Activated CD4-positive, alpha-beta memory T cell treated with anti-CD3 and anti-CD28 coated beads, Interleukin-2, amount 10 ng/mL, durations not matched to agents 7 days and 5 days (primary cell): ENCODE results near the gene CCDC107. TPM values are rescaled to one million over a fixed set of nuclear protein-coding genes. Genes with fewer than 3 reads are reported as not detected.

Experiments used
- CTCF ChIA-PET: fragments of 350-600 bp; sonication (Branson Sonifier 250); formaldehyde crosslinking; loops from one replicate; lab custom pipeline; 2021; ENCODE audit warnings: antibody characterized with exemption, inconsistent platforms; lab: Charles Lee
- POLR2A ChIA-PET: fragments of 350-600 bp; sonication (Branson Sonifier 250); formaldehyde crosslinking; loops from one replicate; lab custom pipeline; 2021; ENCODE audit warnings: antibody characterized with exemption; lab: Charles Lee
- DNase-seq: peaks from one replicate; pipeline ENCODE4 v3.0.0-alpha.2; 2020
- H3K27ac Mint-ChIP-seq: one replicate; pipeline ENCODE4 v1.8.0; 2021; ENCODE audit warnings: mild to moderate bottlenecking, mixed read lengths
- H3K27me3 Mint-ChIP-seq: one replicate; pipeline ENCODE4 v1.8.0; 2021; ENCODE audit warnings: mixed read lengths
- H3K36me3 Mint-ChIP-seq: one replicate; pipeline ENCODE4 v1.8.0; 2021; ENCODE audit warnings: low read depth, mixed read lengths
- H3K4me1 Mint-ChIP-seq: one replicate; pipeline ENCODE4 v1.8.0; 2021; ENCODE audit warnings: mixed read lengths
- H3K4me3 Mint-ChIP-seq: one replicate; pipeline ENCODE4 v1.8.0; 2021; ENCODE audit warnings: mild to moderate bottlenecking, mixed read lengths
- H3K9me3 Mint-ChIP-seq: one replicate; pipeline ENCODE4 v1.8.0; 2021; ENCODE audit warnings: mixed read lengths
- total RNA-seq, 2 experiments: library from RNA; stranded (reverse); gene quantifications; one replicate each; pipeline ENCODE4 v1.2.3, GENCODE V29; 2021

The CCDC107 gene
- total RNA-seq, 2 experiments from 2014 or later, result 36.6 to 37.7 TPM

GRCh38 chr9:35687972-35688557, 30.0 kb downstream of the CCDC107 start:
- POLR2A ChIA-PET, result interaction anchor here (0.9 to 4.6 kb wide), 6 partner anchors 8 to 43 kb away, joined by 3 to 24 read pairs (median 4); partner anchors contain the start of genes ARHGEF39, SIT1 and TLN1
- no peaks in the 10 kb centered on the region for H3K27me3 Mint-ChIP-seq

DNA sequence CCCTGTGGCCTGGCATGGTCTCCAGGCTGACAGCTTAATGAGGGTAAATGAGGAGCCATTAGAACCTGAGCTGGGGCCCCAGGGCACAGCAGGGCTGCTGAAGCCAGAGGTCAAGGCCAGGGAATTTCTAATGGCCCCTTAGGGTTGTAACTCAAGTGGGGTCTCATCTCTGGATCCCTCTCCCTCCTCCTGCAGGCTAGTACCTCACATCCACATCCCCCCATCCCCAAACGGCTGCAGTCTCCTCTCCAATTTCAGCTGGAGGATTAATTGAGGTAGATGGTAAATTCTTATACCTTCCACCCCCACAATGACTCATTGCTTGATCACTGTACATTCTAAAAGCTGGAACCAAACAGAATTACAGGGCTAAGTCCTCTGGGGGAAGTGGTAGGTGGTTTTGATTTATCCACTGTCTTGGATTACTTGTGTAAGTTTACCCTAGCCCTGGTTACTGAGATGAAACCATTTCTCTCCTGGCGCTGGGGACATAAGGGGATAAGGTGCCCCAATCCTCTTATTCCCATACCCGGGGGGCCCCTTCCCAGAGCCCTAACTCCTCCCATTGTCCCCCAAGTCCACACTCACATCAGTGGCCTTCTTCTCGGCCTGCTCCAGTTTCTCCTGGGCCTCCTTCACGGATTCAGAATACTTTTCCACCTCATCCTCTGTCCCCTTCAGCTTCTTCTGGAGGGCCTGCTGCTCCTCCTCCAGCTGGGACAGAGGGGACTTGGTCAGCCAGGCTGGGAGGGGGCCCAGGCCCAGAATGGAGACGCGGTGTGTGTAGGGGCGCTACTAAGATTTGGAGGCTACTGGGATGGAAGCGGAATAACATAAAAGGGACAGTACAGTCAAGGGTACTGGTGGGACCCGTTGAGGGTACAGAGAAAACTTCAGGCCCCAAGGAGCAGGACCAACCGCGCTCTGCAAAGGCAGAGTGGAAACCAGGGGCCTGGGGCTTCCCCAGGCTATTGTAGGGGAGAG, 30.8 kb downstream of the CCDC107 start:
- no peak for DNase-seq
- H3K9me3 Mint-ChIP-seq, result no peaks in the 10 kb centered on the region
- ChIA-PET CTCF (interaction anchor here (0.8 to 2.5 kb wide), 8 partner anchors 8 to 78 kb away, joined by 3 to 21 read pairs (median 5); partner anchors contain the start of genes ARHGEF39, CCDC107 and RMRP), POLR2A (interaction anchor here (0.9 to 4.6 kb wide), 7 partner anchors 8 to 43 kb away, joined by 3 to 24 read pairs (median 4); partner anchors contain the start of genes ARHGEF39, SIT1 and TLN1)
- no peak overlapping the region for H3K27ac Mint-ChIP-seq
- peak overlapping the region; percentile 51 for H3K4me3 Mint-ChIP-seq
- no peaks in the 10 kb centered on the region for H3K36me3 Mint-ChIP-seq
- no peaks in the 10 kb centered on the region for H3K27me3 Mint-ChIP-seq
- peaks cover 24% of the 10 kb centered on the region for H3K4me1 Mint-ChIP-seq

More at GRCh38 chr9:35687972-35688557, 30.0 kb downstream of the CCDC107 start:
- H3K4me1 Mint-ChIP-seq, result peaks cover 24% of the 10 kb centered on the region
- no peak for DNase-seq
- H3K36me3 Mint-ChIP-seq, result no peaks in the 10 kb centered on the region
- no peak overlapping the region for H3K27ac Mint-ChIP-seq
- no peak overlapping the region for H3K4me3 Mint-ChIP-seq
- CTCF ChIA-PET, result interaction anchor here (0.8 to 2.5 kb wide), 8 partner anchors 9 to 84 kb away, joined by 3 to 21 read pairs (median 4); partner anchors contain the start of genes CCDC107 and RMRP
- H3K9me3 Mint-ChIP-seq, result no peaks in the 10 kb centered on the region

DNA sequence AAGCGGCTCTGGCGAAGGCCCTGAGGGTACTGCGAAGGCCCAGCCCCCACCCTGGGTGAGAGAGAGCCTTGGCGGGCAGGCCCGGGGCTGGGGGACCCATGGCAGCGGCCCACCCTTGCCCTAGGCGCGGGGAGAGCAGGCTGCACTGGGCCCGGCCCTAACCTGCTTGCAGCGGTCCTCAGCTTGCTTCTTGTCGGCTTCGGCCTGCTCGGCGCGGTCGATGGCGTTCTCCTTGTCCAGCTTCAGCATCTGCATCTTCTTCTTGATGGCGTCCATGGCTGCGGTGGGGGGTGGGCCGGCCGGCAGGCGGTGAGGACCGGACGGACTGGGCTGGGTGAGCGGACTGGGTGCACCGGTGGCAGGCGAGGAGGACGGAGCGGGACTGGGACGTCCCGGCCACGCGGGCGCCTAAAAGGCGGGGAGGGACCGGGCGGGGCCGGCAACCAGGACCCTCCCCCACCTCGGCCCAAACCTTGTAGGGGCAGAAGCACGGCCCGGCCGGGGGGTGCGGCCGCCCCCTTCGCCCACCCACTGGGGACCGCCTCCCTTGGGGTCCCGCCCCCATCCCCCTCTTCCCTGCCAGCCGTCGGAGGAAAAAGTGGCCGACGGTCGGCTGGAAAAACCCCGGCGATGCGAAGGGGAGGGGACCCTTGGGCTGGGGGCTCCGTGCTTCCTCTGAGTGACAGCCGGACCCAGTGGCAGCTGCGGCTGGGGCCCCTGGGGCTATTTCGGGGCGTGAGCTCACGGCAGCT, 31.6 kb downstream of the CCDC107 start, which contains the start of gene TPM2:
TSS of gene TPM2 (minus strand) at position 384 of the 752 bp plus-strand sequence. CDS start at position 276, 108 bp downstream.
- H3K4me3 Mint-ChIP-seq, result peak within 1 kb of the TSS; percentile 75
- no peak within 1 kb of the TSS for H3K27ac Mint-ChIP-seq

DNA sequence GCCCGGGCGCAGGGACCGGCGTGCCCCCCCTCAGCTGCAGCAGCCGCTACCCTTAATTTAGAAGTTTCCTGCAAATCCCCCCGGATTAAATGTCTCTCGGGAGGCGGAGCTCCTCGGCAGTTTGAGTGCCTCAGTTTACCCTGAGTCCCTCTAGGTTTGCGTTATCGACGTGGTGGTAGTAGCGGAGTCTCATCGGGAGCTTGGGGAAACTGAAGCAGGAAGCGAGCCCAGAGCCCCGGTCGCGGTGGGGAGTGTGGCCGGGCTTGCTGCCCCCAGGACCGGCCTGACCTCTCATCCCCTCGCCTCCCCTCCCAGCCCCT, 32.2 kb downstream of the CCDC107 start:
- Mint-ChIP-seq H3K36me3 (no peaks in the 10 kb centered on the region), H3K4me3 (peak overlapping the region; percentile 75), H3K27ac (no peak overlapping the region), H3K27me3 (no peaks in the 10 kb centered on the region), H3K9me3 (no peaks in the 10 kb centered on the region), H3K4me1 (peaks cover 24% of the 10 kb centered on the region)
- CTCF ChIA-PET, result interaction anchor here (1.1 to 8.0 kb wide), 5 partner anchors 26 to 79 kb away, joined by 3 to 60 read pairs (median 5); partner anchors contain the start of genes ARHGEF39, CCDC107 and RMRP
- DNase-seq, result no peak
- POLR2A ChIA-PET, result interaction anchor here (0.9 to 4.6 kb wide), 7 partner anchors 11 to 43 kb away, joined by 3 to 24 read pairs (median 8); partner anchors contain the start of genes ARHGEF39, CCDC107, CREB3 and RMRP

More for the DNA sequence above, 31.6 kb downstream of the CCDC107 start, which contains the start of gene TPM2:
- no peaks in the 10 kb centered on the region for H3K9me3 Mint-ChIP-seq
- no peaks in the 10 kb centered on the region for H3K36me3 Mint-ChIP-seq
- peaks cover 24% of the 10 kb centered on the region for H3K4me1 Mint-ChIP-seq
- H3K27me3 Mint-ChIP-seq, result no peaks in the 10 kb centered on the region
- DNase-seq, result no peak
- POLR2A ChIA-PET, result interaction anchor here (0.9 to 4.6 kb wide), 7 partner anchors 10 to 43 kb away, joined by 3 to 24 read pairs (median 5); partner anchors contain the start of genes ARHGEF39, CCDC107, CREB3 and RMRP
- CTCF ChIA-PET, result interaction anchor here (1.1 to 8.0 kb wide), 6 partner anchors 25 to 78 kb away, joined by 3 to 60 read pairs (median 10); partner anchors contain the start of genes ARHGEF39, CCDC107 and RMRP

DNA sequence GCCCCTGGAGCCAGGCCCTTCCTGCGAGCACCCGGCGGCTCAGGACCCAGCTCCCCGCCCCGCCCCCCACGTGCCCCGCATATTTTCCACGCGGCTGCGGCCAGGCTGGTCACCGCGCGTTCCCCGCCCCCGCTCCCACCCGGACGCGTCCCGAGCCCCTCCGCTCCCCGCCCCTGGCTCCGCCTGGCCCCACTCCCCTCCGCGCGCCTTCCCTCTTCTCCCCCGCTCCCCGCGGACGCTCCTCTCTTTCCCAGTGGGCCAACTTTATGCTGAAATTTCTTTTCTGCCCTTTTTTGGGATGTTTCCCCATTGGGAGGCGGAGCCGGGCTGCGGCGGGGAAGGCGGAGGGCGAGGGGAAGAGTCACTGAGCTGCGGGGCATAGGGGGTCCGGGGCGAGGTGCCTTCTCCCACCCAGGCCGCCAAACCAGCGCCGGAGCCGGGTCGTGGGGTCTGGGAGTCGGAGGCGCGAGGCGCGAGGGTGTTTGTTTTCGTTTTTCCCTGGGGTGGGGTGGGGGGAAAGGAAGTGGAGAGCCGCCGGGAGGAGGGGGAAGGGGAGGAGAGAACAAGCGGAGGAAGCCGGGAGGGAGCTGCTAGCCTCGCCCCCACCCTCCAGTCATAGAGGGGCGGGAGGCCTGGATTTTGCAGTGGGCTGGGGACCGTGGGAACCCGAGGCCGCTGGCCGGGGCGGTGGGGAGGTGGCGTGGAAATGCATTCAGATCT, 32.7 kb downstream of the CCDC107 start:
- H3K4me3 Mint-ChIP-seq, result peak overlapping the region; percentile 75
- H3K4me1 Mint-ChIP-seq, result peaks cover 24% of the 10 kb centered on the region
- H3K36me3 Mint-ChIP-seq, result no peaks in the 10 kb centered on the region
- no peaks in the 10 kb centered on the region for H3K27me3 Mint-ChIP-seq
- no peaks in the 10 kb centered on the region for H3K9me3 Mint-ChIP-seq
- peak overlapping the region; percentile 21 for H3K27ac Mint-ChIP-seq
- ChIA-PET POLR2A (interaction anchor here (0.9 to 4.6 kb wide), 8 partner anchors 11 to 71 kb away, joined by 3 to 24 read pairs (median 8); partner anchors contain the start of genes ARHGEF39, CCDC107, CREB3 and RMRP), CTCF (interaction anchor here (1.1 to 8.0 kb wide), 5 partner anchors 34 to 79 kb away, joined by 3 to 60 read pairs (median 5); partner anchors contain the start of genes CCDC107 and RMRP)
- peak; percentile 42 for DNase-seq

GRCh38 chr9:35691334-35691650, 33.2 kb downstream of the CCDC107 start:
- peak overlapping the region; percentile 21 for H3K27ac Mint-ChIP-seq
- H3K4me3 Mint-ChIP-seq, result peak overlapping the region; percentile 75
- H3K27me3 Mint-ChIP-seq, result no peaks in the 10 kb centered on the region
- peaks cover 1% of the 10 kb centered on the region for H3K36me3 Mint-ChIP-seq
- CTCF ChIA-PET, result interaction anchor here (1.0 to 8.0 kb wide), 5 partner anchors 34 to 88 kb away, joined by 3 to 60 read pairs (median 5); partner anchors contain the start of genes CCDC107 and RMRP
- no peaks in the 10 kb centered on the region for H3K9me3 Mint-ChIP-seq
- POLR2A ChIA-PET, result interaction anchor here (1.2 to 4.6 kb wide), 7 partner anchors 26 to 72 kb away, joined by 3 to 24 read pairs (median 8); partner anchors contain the start of genes ARHGEF39, CCDC107, CREB3 and RMRP
- DNase-seq, result no peak
- peaks cover 24% of the 10 kb centered on the region for H3K4me1 Mint-ChIP-seq

GRCh38 chr9:35691757-35692301, 33.7 kb downstream of the CCDC107 start:
- peaks cover 26% of the 10 kb centered on the region for H3K4me1 Mint-ChIP-seq
- H3K27me3 Mint-ChIP-seq, result no peaks in the 10 kb centered on the region
- POLR2A ChIA-PET, result interaction anchor here (0.7 to 4.6 kb wide), 5 partner anchors 26 to 72 kb away, joined by 3 to 24 read pairs (median 8); partner anchors contain the start of genes ARHGEF39, CCDC107, RMRP and SIT1
- H3K27ac Mint-ChIP-seq, result no peak overlapping the region
- no peak for DNase-seq
- H3K36me3 Mint-ChIP-seq, result peaks cover 7% of the 10 kb centered on the region
- H3K9me3 Mint-ChIP-seq, result no peaks in the 10 kb centered on the region
- CTCF ChIA-PET, result interaction anchor here (1.0 to 8.0 kb wide), 4 partner anchors 35 to 88 kb away, joined by 3 to 60 read pairs (median 4); partner anchors contain the start of genes CCDC107 and RMRP
- peak overlapping the region; percentile 75 for H3K4me3 Mint-ChIP-seq

- H3K9me3 Mint-ChIP-seq, result no peaks in the 10 kb centered on the region
- DNase-seq, result no peak
- no peak overlapping the region for H3K4me3 Mint-ChIP-seq
- H3K27ac Mint-ChIP-seq, result no peak overlapping the region
- H3K36me3 Mint-ChIP-seq, result peaks cover 20% of the 10 kb centered on the region
- ChIA-PET POLR2A (interaction anchor here (0.7 to 2.0 kb wide), 13 partner anchors 8 to 92 kb away, joined by 3 to 11 read pairs (median 6); partner anchors contain the start of genes ARHGEF39, CCDC107, CREB3 and GBA2), CTCF (interaction anchor here (0.8 to 8.0 kb wide), 38 partner anchors 8 to 98 kb away, joined by 3 to 60 read pairs (median 8); partner anchors contain the start of genes ARHGEF39, CCDC107, CD72 and CREB3)
- no peaks in the 10 kb centered on the region for H3K27me3 Mint-ChIP-seq
- peaks cover 11% of the 10 kb centered on the region for H3K4me1 Mint-ChIP-seq
Measured at GRCh38 chr9:35695943-35696401, 37.9 kb downstream of the CCDC107 start.

DNA sequence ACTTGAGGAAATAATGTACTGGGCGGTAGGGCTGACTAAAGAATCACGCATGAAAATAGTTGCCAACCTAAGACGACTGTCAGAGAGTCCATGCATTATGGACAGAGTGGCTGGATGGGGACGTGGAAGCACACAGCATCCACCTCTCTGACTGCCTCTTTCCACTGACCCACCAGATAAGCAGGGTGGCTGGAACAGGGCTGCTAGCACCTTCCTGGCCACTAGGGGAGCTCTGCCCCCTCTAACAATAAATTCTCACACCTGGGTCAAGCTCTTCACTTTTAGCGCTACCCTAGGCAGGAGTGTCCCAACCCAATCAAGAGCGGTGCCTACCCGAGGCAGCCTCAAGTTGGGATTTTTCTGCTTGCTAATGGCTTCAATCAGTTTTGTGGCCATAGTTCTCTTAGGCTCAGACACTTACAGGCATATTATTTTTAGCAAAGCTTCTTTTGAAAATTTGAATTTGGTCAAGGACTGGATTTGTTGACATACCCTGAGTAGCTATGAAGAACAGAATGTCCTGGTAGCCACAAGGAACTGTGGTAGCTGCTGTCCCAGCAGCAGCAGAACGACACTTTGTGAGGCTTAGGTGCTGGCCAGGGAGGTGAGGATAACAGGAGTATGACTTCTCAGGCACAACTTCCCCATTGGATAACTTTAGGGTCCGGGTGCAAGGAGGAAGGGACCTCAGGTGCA, 38.6 kb downstream of the CCDC107 start:
- ChIA-PET CTCF (interaction anchor here (0.7 to 8.0 kb wide), 45 partner anchors 9 to 600 kb away, joined by 3 to 60 read pairs (median 7); partner anchors contain the start of genes ARHGEF39, CCDC107, CD72 and CREB3), POLR2A (interaction anchor here (0.9 to 2.0 kb wide), 13 partner anchors 8 to 93 kb away, joined by 3 to 11 read pairs (median 6); partner anchors contain the start of genes ARHGEF39, CCDC107, CREB3 and GBA2)
- Mint-ChIP-seq H3K27me3 (no peaks in the 10 kb centered on the region), H3K4me3 (no peak overlapping the region), H3K4me1 (peaks cover 4% of the 10 kb centered on the region), H3K9me3 (no peaks in the 10 kb centered on the region), H3K36me3 (peaks cover 20% of the 10 kb centered on the region), H3K27ac (no peak overlapping the region)
- peak; percentile 60 for DNase-seq

GRCh38 chr9:35697486-35697885, 39.4 kb downstream of the CCDC107 start:
- H3K27me3 Mint-ChIP-seq, result no peaks in the 10 kb centered on the region
- CTCF ChIA-PET, result interaction anchor here (1.0 to 8.0 kb wide), 22 partner anchors 9 to 138 kb away, joined by 3 to 60 read pairs (median 14); partner anchors contain the start of genes ARHGEF39, CCDC107, CD72 and GBA2
- peaks cover 1% of the 10 kb centered on the region for H3K4me1 Mint-ChIP-seq
- H3K9me3 Mint-ChIP-seq, result no peaks in the 10 kb centered on the region
- peaks cover 20% of the 10 kb centered on the region for H3K36me3 Mint-ChIP-seq
- H3K4me3 Mint-ChIP-seq, result no peak overlapping the region
- POLR2A ChIA-PET, result interaction anchor here (0.7 to 1.5 kb wide), 4 partner anchors 32 to 48 kb away, joined by 3 to 9 read pairs (median 5); partner anchors contain the start of genes ARHGEF39, CCDC107, CREB3 and RMRP
- H3K27ac Mint-ChIP-seq, result no peak overlapping the region
- DNase-seq, result no peak
